Pancreas (tissue), 10 donors: ENCODE measurements around the gene ASIP. TPM values are rescaled to one million over a fixed set of nuclear protein-coding genes. Genes with fewer than 3 reads are reported as not detected.
"Not testable (repeated sequence)": the region's sequence is repeated elsewhere in the genome, so short reads cannot be mapped to it uniquely, and the experiment has no call there.

Source experiments
- ATAC-seq, 4 donors: fragments of 200-7000 bp; cut with Tn5 transposase; one replicate each; pipeline versions ENCODE4 v1.8.0 to v1.9.1; 2020; ENCODE audit warnings: mild to moderate bottlenecking in 4 of 4, moderate library complexity in 4 of 4
- DNase-seq, 6 donors: peaks; one replicate each; pipeline ENCODE4 v3.0.0-alpha.2; 2020
- FAIRE-seq: peaks from 2 replicates; lab custom pipeline; 2012; peaks lifted over from hg19 to GRCh38; lab: Jason Lieb, UNC
- H3K27ac ChIP-seq, 4 donors: fragments of 200-600 bp; sonication (generic); 1 replicate in 3 of 4; 2 replicates in 1 of 4; pipeline versions ENCODE4 v1.5.0 to v1.8.0; 2020
- H3K27me3 ChIP-seq, 4 donors: fragments of 200-600 bp; one replicate each; pipeline ENCODE4 v1.8.0; 2021
- H3K36me3 ChIP-seq, 3 donors: fragments of 200-600 bp; sonication (generic) in 1 of 3; one replicate each; pipeline versions ENCODE4 v1.5.0 to v1.8.0; 2020 to 2021
- H3K4me1 ChIP-seq, 3 donors: fragments of 200-600 bp; one replicate each; pipeline ENCODE4 v1.8.0; 2021
- H3K4me3 ChIP-seq, 4 donors: fragments of 200-600 bp; sonication (generic) in 2 of 4; one replicate each; pipeline versions ENCODE4 v1.5.0 to v1.8.0; 2020 to 2021
- H3K9me3 ChIP-seq, 4 donors: fragments of 200-600 bp; one replicate each; pipeline ENCODE4 v1.8.0; 2021
- CTCF ChIP-seq, 4 donors: fragments of 200-600 bp; sonication (generic) in 3 of 4; IDR thresholded peaks; one replicate each; pipeline versions ENCODE4 v1.5.0 to v1.8.0; 2021; ENCODE audit warnings: antibody characterized with exemption in 4 of 4
- WGBS, 2 donors: extraction: QIAGEN DNeasy Blood & Tissue Kit; methylation state at CpG; one replicate each; pipeline ENCODE4 v1.1.7; 2013; 5-methylcytosine and 5-hydroxymethylcytosine counted together
- intact Hi-C, 3 donors: fragments of 100-400 bp; cut with DNase I; formaldehyde crosslinking; loops; one replicate each; pipeline versions ENCODE4 v1.11.1 to v1.14.2; 2022
- polyA plus RNA-seq, 2 donors: library from polyadenylated mRNA; stranded (reverse); fragments of 200-250 nt; gene quantifications; one replicate each; pipeline ENCODE4 v1.2.3, GENCODE V29; 2013
- total RNA-seq, 6 donors: library from RNA; stranded (reverse); fragmentation: NEBNext Ultra II Directional in 4 of 6; extraction: Animal tissue kit (Norgen Biotek cat#: 25700) in 4 of 6; gene quantifications; one replicate each; pipeline versions ENCODE4 v1.2.1 to v1.2.4, GENCODE V29; 2021 to 2023
- donor health status: healthy with polysubstance abuse.
- donor health status: DM: no; HTN: no; CAD: no; lungs with moderate emphysema.
- donor health status: DM: no; HTN: no; CAD: no.
- donor health status: control.
- donor health status: control.
- donor health status: Bipolar disorder and iron deficiency.
- donor health status: DM: yes; HTN: yes; CAD: no.
- donor health status: DM: no; HTN: no; CAD: no.
- donor health status: DM: no; HTN: no; CAD: no.
- donor health status: DM: yes; HTN: yes; CAD: no.

The ASIP gene
- total and polyA plus RNA-seq, 8 donors = not detected

- H3K4me3 ChIP-seq = no peak overlapping the region
- H3K27ac ChIP-seq = no peak overlapping the region
- no peaks in the 10 kb centered on the region for H3K27me3 ChIP-seq
- DNase-seq = no peak
- intact Hi-C loops = no loop called here
- ATAC-seq = no peak
- no peaks in the 10 kb centered on the region for H3K9me3 ChIP-seq
- no peaks in the 10 kb centered on the region for H3K4me1 ChIP-seq
- TF ChIP-seq CTCF (IDR thresholded peaks at IDR 0.05) = no peak
- no peak for FAIRE-seq
- WGBS, 2 donors = 93 to 100% methylated on average over 1 of the region's 1 CpG
- peaks cover 0 to 26% (median 0%) of the 10 kb centered on the region in 3 donors for H3K36me3 ChIP-seq
Observed at GRCh38 chr20:34283844-34284243, 42.6 kb downstream of the ASIP start.

GRCh38 chr20:34285450-34285849 lies 44.2 kb downstream of the ASIP start:
- FAIRE-seq (no peak), ATAC-seq (no peak), DNase-seq (no peak)
- no peaks in the 10 kb centered on the region for H3K27me3 ChIP-seq
- intact Hi-C loops = no loop called here
- H3K4me3 ChIP-seq = no peak overlapping the region
- WGBS, 2 donors = 95 to 96% methylated on average over 16 of the region's 16 CpGs
- no peak overlapping the region for H3K27ac ChIP-seq
- no peaks in the 10 kb centered on the region for H3K9me3 ChIP-seq
- TF ChIP-seq CTCF (IDR thresholded peaks at IDR 0.05) = no peak
- H3K4me1 ChIP-seq = no peaks in the 10 kb centered on the region
- peaks cover 0 to 28% (median 7%) of the 10 kb centered on the region in 3 donors for H3K36me3 ChIP-seq

GRCh38 chr20:34287500-34287899 lies 46.3 kb downstream of the ASIP start:
- H3K4me3 ChIP-seq, FAIRE-seq, H3K9me3 ChIP-seq, H3K27ac ChIP-seq, H3K4me1 ChIP-seq, H3K27me3 ChIP-seq, DNase-seq, intact Hi-C loops, ATAC-seq: not testable (repeated sequence)
- 94 to 95% methylated on average over 5 of the region's 5 CpGs for WGBS, 2 donors
- H3K36me3 ChIP-seq = peaks cover 0 to 21% (median 20%) of the 10 kb centered on the region in 3 donors

DNA sequence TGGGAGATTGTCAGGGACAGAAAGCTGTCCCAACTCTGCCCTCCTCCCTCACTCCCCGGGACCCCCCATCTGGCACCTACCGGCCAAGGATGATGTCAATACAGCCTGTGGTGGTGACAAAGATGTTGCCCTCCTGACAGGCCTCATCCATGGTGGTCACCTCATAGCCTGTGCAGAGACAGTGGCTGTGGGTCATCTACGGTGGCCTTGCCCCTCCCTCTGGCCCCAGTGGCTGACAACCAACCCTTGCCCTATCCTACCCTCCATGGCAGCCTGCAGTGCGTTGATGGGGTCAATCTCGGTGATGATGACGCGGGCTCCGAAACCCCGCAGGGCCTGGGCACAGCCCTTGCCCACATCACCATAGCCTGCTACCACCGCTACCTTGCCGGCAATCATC lies 49.2 kb downstream of the ASIP start:
- 97% methylated on average over 11 of the region's 11 CpGs for WGBS, 2 donors
- H3K36me3 ChIP-seq = peaks cover 0 to 20% (median 4%) of the 10 kb centered on the region in 3 donors
- no peaks in the 10 kb centered on the region for H3K9me3 ChIP-seq
- H3K27me3 ChIP-seq = no peaks in the 10 kb centered on the region
- H3K27ac ChIP-seq = no peak overlapping the region
- H3K4me3 ChIP-seq = no peak overlapping the region
- ATAC-seq = no peak
- intact Hi-C loops = no loop called here
- TF ChIP-seq CTCF (IDR thresholded peaks at IDR 0.05) = no peak
- DNase-seq = no peak
- peaks cover 0 to 11% (median 7%) of the 10 kb centered on the region in 3 donors for H3K4me1 ChIP-seq
- no peak for FAIRE-seq

DNA sequence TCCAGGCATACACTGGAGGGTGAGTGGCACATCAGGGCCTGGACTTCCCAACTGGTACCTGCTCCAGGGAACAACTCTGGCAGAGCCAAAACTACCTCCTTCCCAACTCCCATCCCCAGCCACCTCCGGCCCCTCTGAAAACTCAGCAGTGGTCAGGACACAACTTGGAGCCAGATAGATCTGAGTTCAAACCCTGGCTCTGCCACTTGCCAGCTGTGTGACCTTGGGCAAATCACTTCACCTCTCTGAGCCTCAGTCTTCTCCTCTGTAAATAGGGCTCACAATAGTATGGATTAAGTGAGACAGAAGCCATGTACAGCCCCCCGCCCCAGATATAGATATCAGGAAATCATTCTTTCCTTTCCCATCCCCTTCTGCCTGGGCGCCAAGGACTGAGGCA lies 51.3 kb downstream of the ASIP start:
- 99 to 100% methylated on average over 3 of the region's 3 CpGs for WGBS, 2 donors
- no peak overlapping the region for H3K27ac ChIP-seq
- H3K9me3 ChIP-seq = no peaks in the 10 kb centered on the region
- no peaks in the 10 kb centered on the region for H3K27me3 ChIP-seq
- peaks cover 0 to 11% (median 7%) of the 10 kb centered on the region in 3 donors for H3K4me1 ChIP-seq
- no peak for ATAC-seq
- intact Hi-C loops = no loop called here
- DNase-seq = no peak
- FAIRE-seq = no peak
- H3K36me3 ChIP-seq = peaks cover 0 to 20% (median 4%) of the 10 kb centered on the region in 3 donors
- H3K4me3 ChIP-seq = no peak overlapping the region
- TF ChIP-seq CTCF (IDR thresholded peaks at IDR 0.05) = no peak
